Esophagus squamous epithelium (tissue), 5 donors: ENCODE measurements around the gene ERCC1. TPM values are rescaled to one million over a fixed set of nuclear protein-coding genes. Genes with fewer than 3 reads are reported as not detected.
A peak's percentile ranks its signal among the peaks of the same experiment; 100 is the strongest.
"Not testable (repeated sequence)": the region's sequence is repeated elsewhere in the genome, so short reads cannot be mapped to it uniquely, and the experiment has no call there.

ENCODE experiments used
- DNase-seq: peaks from one replicate; lab custom pipeline; 2025; lab: John Stamatoyannopoulos, UW
- H3K27ac ChIP-seq, 4 donors: fragments of 200-600 bp; sonication (generic); one replicate each; pipeline ENCODE4 v1.5.1; 2016 to 2019; ENCODE audit warnings: mild to moderate bottlenecking in 1 of 4
- H3K27me3 ChIP-seq, 4 donors: fragments of 200-600 bp; sonication (generic); 1 replicate in 3 of 4; 2 replicates in 1 of 4; pipeline versions ENCODE4 v1.5.1 to v1.6.0; 2017 to 2021; ENCODE audit warnings: antibody characterized with exemption in 1 of 4
- H3K36me3 ChIP-seq, 3 donors: fragments of 200-600 bp; sonication (generic); one replicate each; pipeline ENCODE4 v1.5.1; 2016 to 2019
- H3K4me1 ChIP-seq, 3 donors: fragments of 200-600 bp; sonication (generic); one replicate each; pipeline ENCODE4 v1.5.1; 2017 to 2019
- H3K4me3 ChIP-seq, 4 donors: fragments of 200-600 bp; sonication (generic); 1 replicate in 3 of 4; 2 replicates in 1 of 4; pipeline ENCODE4 v1.5.1; 2016 to 2019; ENCODE audit warnings: mild to moderate bottlenecking in 2 of 4, moderate library complexity in 1 of 4
- H3K9me3 ChIP-seq, 3 donors: fragments of 200-600 bp; sonication (generic); one replicate each; pipeline ENCODE4 v1.5.1; 2016 to 2019
- POLR2A ChIP-seq, 4 donors: fragments of 450-650 bp; IDR thresholded peaks; one replicate each; pipeline ENCODE4 v1.6.1; 2017; ENCODE audit warnings: antibody characterized with exemption in 4 of 4, mild to moderate bottlenecking in 4 of 4, moderate library complexity in 3 of 4
- WGBS, 2 donors: methylation state at CpG; one replicate each; pipeline ENCODE4 v1.1.5; 2018; 5-methylcytosine and 5-hydroxymethylcytosine counted together
- intact Hi-C: fragments of 100-400 bp; cut with DNase I; formaldehyde crosslinking; loops from one replicate; pipeline ENCODE4 v1.15.0; 2022
- total RNA-seq, 4 donors: library from RNA; depleted of rRNA; stranded (reverse); fragments of >200 nt; gene quantifications; one replicate each; pipeline ENCODE4 v1.1.0, GENCODE V29; 2016
- TF ChIP-seq, protein P1 (sequence below), 6 experiments: fragments of 450-650 bp in 4 of 6; fragments of 200-600 bp in 2 of 6; sonication (generic) in 2 of 6; IDR thresholded peaks; one replicate each; pipeline ENCODE4 v1.5.1; 2016 to 2019; ENCODE audit warnings: antibody characterized with exemption in 6 of 6, mild to moderate bottlenecking in 4 of 6, moderate library complexity in 4 of 6
- donor health status: DM: yes; HTN: yes; CAD: no.

ERCC1 gene
- total RNA-seq, 4 donors from 2014 or later, result 27.7 to 80.9 (median 48.5) TPM

DNA sequence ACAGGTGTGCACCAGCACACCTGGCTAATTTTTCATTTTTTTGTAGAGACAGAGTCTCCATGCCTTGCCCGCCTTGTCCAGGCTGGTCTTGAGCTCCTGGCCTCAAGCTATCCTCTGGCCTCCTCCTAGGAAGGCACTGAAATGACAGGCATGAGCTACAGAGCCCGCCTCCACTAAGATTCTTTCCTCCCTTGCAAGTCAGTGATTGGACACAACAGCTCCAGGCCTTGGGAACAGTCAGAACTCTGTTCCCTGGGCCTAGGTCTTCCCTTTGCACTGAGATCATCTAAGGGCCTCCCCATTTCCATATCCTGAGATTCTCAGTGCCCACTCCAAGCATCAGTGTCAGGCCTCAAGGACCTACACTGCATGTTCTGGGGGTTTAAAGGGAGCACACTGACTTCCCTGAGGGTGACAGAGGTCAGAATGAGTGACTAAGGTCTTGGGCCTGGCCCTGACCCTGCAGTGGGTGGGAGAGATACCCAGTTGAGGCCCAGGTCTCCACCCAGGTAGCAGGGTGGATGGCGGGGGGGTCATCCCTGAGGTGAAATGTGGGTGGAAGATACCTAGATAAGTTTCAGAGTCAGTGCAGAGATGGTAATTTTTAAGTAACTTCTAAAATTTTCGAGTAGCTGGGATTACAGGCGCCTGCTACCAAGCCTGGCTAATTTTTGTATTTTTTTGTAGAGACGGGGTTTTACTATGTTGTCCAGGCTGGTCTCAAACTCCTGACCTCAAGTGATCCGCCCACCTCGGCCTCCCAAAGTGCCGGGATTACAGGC lies 17.3 kb upstream of the ERCC1 start:
- Histone ChIP-seq H3K27me3 (no peaks in the 10 kb centered on the region), H3K36me3 (no peaks in the 10 kb centered on the region), H3K4me3 (no peak overlapping the region), H3K4me1 (peaks cover 14 to 57% (median 25%) of the 10 kb centered on the region in 3 donors), H3K27ac (peak overlapping the region; percentile 72 to 97 (median 92)), H3K9me3 (no peaks in the 10 kb centered on the region)
- TF ChIP-seq, protein P1, sequence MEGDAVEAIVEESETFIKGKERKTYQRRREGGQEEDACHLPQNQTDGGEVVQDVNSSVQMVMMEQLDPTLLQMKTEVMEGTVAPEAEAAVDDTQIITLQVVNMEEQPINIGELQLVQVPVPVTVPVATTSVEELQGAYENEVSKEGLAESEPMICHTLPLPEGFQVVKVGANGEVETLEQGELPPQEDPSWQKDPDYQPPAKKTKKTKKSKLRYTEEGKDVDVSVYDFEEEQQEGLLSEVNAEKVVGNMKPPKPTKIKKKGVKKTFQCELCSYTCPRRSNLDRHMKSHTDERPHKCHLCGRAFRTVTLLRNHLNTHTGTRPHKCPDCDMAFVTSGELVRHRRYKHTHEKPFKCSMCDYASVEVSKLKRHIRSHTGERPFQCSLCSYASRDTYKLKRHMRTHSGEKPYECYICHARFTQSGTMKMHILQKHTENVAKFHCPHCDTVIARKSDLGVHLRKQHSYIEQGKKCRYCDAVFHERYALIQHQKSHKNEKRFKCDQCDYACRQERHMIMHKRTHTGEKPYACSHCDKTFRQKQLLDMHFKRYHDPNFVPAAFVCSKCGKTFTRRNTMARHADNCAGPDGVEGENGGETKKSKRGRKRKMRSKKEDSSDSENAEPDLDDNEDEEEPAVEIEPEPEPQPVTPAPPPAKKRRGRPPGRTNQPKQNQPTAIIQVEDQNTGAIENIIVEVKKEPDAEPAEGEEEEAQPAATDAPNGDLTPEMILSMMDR (IDR thresholded peaks at IDR 0.05), result no peak
- TF ChIP-seq POLR2A (IDR thresholded peaks at IDR 0.05), result no peak
- intact Hi-C loops, result no loop called here
- DNase-seq, result no peak
- 79 to 90% methylated on average over 7 to 9 of the region's 9 CpGs for WGBS, 2 donors

DNA sequence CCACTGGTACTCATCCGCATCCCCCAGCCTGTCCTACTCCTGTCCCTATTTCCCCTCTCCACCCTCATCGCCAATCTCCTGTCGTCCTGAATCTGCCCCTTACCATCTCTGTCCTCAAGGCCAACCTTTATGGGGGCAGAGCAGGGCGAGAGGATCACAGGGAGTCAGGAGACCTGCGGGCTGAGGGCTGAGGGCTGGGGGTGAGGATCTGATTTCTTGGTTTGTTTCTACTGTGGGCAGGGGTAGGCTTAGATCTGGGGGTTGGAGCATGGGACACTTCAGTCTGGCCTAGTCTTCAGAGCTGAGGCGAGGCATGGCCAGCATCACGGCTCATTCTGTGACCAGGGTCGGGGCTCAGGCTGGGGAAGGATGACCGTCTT lies 16.5 kb upstream of the ERCC1 start:
- no peaks in the 10 kb centered on the region for H3K27me3 ChIP-seq
- no peaks in the 10 kb centered on the region for H3K9me3 ChIP-seq
- H3K4me3 ChIP-seq, result peak overlapping the region; percentile 47 to 86 (median 72)
- TF ChIP-seq, protein P1 (IDR thresholded peaks at IDR 0.05), result no peak
- no peak for TF ChIP-seq POLR2A (IDR thresholded peaks at IDR 0.05)
- no peaks in the 10 kb centered on the region for H3K36me3 ChIP-seq
- WGBS, 2 donors, result 63 to 72% methylated on average over 4 to 7 of the region's 9 CpGs
- H3K27ac ChIP-seq, result peak overlapping the region; percentile 72 to 97 (median 92)
- intact Hi-C loops, result no loop called here
- H3K4me1 ChIP-seq, result peaks cover 14 to 48% (median 22%) of the 10 kb centered on the region in 3 donors
- no peak for DNase-seq

DNA sequence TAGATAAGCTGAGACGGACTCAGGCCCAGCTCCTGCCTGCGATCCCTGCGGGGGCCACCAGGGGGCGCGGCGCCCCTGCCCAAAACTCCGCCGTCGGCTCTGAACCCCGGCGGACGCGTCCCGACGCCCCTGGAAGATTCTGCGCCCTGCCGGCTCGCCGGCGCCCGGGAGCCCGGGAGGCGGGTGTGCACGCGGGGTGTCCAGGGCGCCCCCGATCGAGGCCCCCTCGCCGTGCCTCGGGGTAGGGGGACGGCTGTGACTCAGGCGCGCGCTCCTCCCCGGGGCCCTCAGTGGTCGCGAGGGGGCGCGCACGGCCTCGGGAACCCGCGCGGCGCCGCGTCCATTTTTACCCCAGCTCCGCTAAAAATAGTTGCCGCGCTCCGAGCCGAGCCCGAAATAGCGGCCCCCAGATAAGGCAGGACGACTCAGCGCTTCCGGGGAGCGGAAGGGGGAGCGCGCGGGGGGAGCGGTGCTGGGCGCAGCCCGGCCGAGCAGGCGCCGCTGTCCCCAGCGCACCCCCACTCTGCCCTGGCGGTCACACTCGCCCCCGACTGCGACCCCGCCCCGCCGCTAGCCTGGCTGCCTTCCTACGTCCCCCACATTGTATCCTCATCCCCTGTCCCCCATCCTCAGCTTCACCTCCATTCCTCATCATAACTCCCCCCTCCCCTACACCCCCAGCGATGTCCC lies 16.0 kb upstream of the ERCC1 start:
- TF ChIP-seq, protein P1 (IDR thresholded peaks at IDR 0.05), result peak; percentile 98 to 100 (median 100)
- TF ChIP-seq POLR2A (IDR thresholded peaks at IDR 0.05), result no peak
- Histone ChIP-seq H3K4me3 (peak overlapping the region; percentile 47 to 86 (median 72)), H3K27ac (peak overlapping the region; percentile 72 to 97 (median 92)), H3K4me1 (peaks cover 14 to 43% (median 17%) of the 10 kb centered on the region in 3 donors), H3K27me3 (no peaks in the 10 kb centered on the region), H3K9me3 (no peaks in the 10 kb centered on the region), H3K36me3 (no peaks in the 10 kb centered on the region)
- no peak for DNase-seq
- intact Hi-C loops, result loop anchor here (2.0 kb wide), 1 partner anchor 39 kb away; no protein-coding TSS in a partner anchor
- WGBS, 2 donors, result 0 to 3% methylated on average over 10 to 24 of the region's 78 CpGs

DNA sequence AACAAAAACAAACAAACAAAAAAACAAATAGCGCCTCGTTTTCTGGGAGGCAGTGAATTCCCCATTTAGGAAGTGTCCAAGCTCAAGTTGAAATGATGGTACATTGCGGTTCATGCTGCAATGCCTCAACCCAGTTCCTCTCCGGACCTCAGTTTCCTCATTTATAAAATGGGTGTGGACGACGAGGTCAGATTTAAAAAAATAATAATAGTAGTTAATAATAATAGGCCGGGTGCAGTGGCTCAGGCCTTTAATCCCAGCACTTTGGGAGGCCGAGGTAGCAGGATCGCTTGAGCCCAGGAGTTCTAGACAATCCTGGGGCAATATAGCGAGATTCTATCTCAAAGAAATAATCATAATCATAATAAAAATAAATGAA lies 15.5 kb upstream of the ERCC1 start:
- no peak for DNase-seq
- intact Hi-C loops, result loop anchor here (2.0 kb wide), 1 partner anchor 40 kb away; no protein-coding TSS in a partner anchor
- no peak for TF ChIP-seq POLR2A (IDR thresholded peaks at IDR 0.05)
- TF ChIP-seq, protein P1 (IDR thresholded peaks at IDR 0.05), result no peak
- peak overlapping the region; percentile 72 to 97 (median 92) for H3K27ac ChIP-seq
- H3K4me1 ChIP-seq, result peaks cover 13 to 38% (median 14%) of the 10 kb centered on the region in 3 donors
- peak overlapping the region; percentile 47 to 86 (median 72) for H3K4me3 ChIP-seq
- H3K9me3 ChIP-seq, result no peaks in the 10 kb centered on the region
- no peaks in the 10 kb centered on the region for H3K36me3 ChIP-seq
- 28 to 35% methylated on average over 10 of the region's 10 CpGs for WGBS, 2 donors
- H3K27me3 ChIP-seq, result no peaks in the 10 kb centered on the region

DNA sequence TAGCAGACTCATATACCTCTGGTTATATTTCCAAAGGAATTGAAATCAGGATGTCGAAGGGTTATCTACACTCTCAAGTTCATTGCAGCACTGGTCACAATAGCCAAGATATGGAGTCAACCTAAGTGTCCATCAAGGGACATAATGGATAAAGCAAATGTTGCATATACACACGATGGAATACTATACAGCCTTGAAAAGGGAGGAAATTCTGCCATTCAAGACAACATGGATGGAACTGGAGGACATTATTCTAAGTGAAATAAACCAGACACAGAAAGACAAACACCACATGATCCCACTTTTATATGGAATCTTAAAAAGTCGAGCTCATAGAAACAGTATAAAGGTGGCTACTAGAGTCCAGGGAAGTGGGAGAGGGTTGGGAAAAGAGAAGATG lies 13.6 kb upstream of the ERCC1 start:
- Histone ChIP-seq H3K27ac (no peak overlapping the region), H3K27me3 (no peaks in the 10 kb centered on the region), H3K9me3 (no peaks in the 10 kb centered on the region), H3K36me3 (no peaks in the 10 kb centered on the region), H3K4me3 (no peak overlapping the region), H3K4me1 (peaks cover 0 to 20% (median 8%) of the 10 kb centered on the region in 3 donors)
- DNase-seq, result no peak
- TF ChIP-seq, protein P1 (IDR thresholded peaks at IDR 0.05), result no peak
- TF ChIP-seq POLR2A (IDR thresholded peaks at IDR 0.05), result no peak
- intact Hi-C loops, result no loop called here
- 89 to 92% methylated on average over 3 of the region's 3 CpGs for WGBS, 2 donors

DNA sequence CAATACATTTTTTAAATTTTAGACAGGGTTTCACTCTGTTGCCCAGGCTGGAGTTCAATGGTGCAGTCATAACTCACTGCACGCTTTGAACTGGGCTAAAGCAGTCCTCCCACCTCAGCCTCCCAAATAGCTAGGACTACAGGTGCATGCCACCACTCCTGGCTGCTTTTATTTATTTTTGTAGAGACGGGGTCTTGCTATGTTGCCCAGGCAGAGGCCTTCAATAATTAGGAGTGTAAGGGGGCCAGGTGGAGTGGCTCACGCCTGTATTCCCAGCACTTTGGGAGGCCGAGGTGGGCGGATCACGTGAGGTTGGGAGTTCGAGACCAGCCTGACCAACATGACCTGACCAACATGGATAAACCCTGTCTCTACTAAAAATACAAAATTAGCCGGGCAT lies 8.8 kb upstream of the ERCC1 start:
- H3K4me3 ChIP-seq, H3K36me3 ChIP-seq, DNase-seq, H3K27ac ChIP-seq, intact Hi-C loops, H3K27me3 ChIP-seq, H3K9me3 ChIP-seq: not testable (repeated sequence)
- H3K4me1 ChIP-seq, result peaks cover 9 to 18% (median 11%) of the 10 kb centered on the region in 3 donors
- 82 to 85% methylated on average over 3 to 8 of the region's 8 CpGs for WGBS, 2 donors

DNA sequence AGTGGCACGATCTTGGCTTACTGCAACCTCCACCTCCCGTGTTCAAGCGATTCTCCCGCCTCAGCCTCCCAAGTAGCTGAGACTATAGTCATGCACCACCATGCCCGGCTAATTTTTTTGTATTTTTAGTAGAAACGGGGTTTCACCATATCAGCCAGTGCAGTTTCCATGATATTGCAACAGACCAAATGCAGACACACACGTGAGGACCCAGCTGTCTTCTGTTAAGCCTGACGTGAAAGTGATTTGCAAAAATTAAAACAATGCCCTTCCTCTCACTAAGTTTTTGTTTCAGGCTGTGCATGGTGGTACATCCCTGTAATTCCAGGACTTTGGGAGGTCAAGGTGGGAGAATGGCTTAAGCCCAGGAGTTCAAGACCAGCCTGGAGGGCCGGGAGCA lies 7.3 kb upstream of the ERCC1 start:
- DNase-seq, H3K4me3 ChIP-seq, H3K36me3 ChIP-seq, H3K9me3 ChIP-seq, intact Hi-C loops, H3K27me3 ChIP-seq, H3K27ac ChIP-seq: not testable (repeated sequence)
- H3K4me1 ChIP-seq, result peaks cover 11 to 34% (median 13%) of the 10 kb centered on the region in 3 donors
- WGBS, 2 donors, result 46 to 50% methylated on average over 8 of the region's 9 CpGs
